HepG2 (cell line): ENCODE measurements around the gene EAF1. TPM values are rescaled to one million over a fixed set of nuclear protein-coding genes. Genes with fewer than 3 reads are reported as not detected.

ENCODE experiments used
- BCLAF1 ChIP-seq: fragments of 450-650 bp; IDR thresholded peaks from 2 replicates; pipeline ENCODE4 v1.6.1; 2017; ENCODE audit warnings: mild to moderate bottlenecking
- KAT8 ChIP-seq: IDR thresholded peaks from 2 replicates; pipeline ENCODE4 v1.6.1; 2016; ENCODE audit warnings: missing genetic modification reagents, missing compliant biosample characterization
- MIER2 ChIP-seq: IDR thresholded peaks from 2 replicates; pipeline ENCODE4 v1.6.1; 2016; ENCODE audit warnings: missing biosample characterization, missing genetic modification reagents
- MIXL1 ChIP-seq: IDR thresholded peaks from 2 replicates; pipeline ENCODE4 v1.6.1; 2016
- MTA1 ChIP-seq: sonication (generic); formaldehyde crosslinking; IDR thresholded peaks from 2 replicates; pipeline ENCODE4 v1.4.0; 2020; ENCODE audit warnings: missing genetic modification reagents, mild to moderate bottlenecking, borderline replicate concordance
- NFATC3 ChIP-seq: sonication (generic); formaldehyde crosslinking; IDR thresholded peaks from 2 replicates; pipeline ENCODE4 v1.5.1; 2020; ENCODE audit warnings: mild to moderate bottlenecking, missing genetic modification reagents
- NR2C2 ChIP-seq: sonication (generic); formaldehyde crosslinking; IDR thresholded peaks from 2 replicates; pipeline ENCODE4 v1.4.0; 2020; ENCODE audit warnings: missing genetic modification reagents, mild to moderate bottlenecking, moderate library complexity, borderline replicate concordance
- PHF20 ChIP-seq: sonication (generic); formaldehyde crosslinking; IDR thresholded peaks from 2 replicates; pipeline ENCODE4 v1.5.0; 2020; ENCODE audit warnings: mild to moderate bottlenecking, missing genetic modification reagents
- RBM22 ChIP-seq: fragments of 200-400 bp; formaldehyde crosslinking; optimal IDR thresholded peaks from 2 replicates; pipeline ENCODE3; 2017; ENCODE audit warnings: mild to moderate bottlenecking, low read length, moderate library complexity
- REST ChIP-seq, 2 experiments: IDR thresholded peaks; 2 replicates each; pipeline ENCODE4 v1.6.1; 2011 to 2012; ENCODE audit warnings: low read length in 2 of 2, borderline replicate concordance in 1 of 2, low read depth in 1 of 2, mild to moderate bottlenecking in 1 of 2, moderate library complexity in 1 of 2
- SNAPC5 ChIP-seq: sonication (generic); formaldehyde crosslinking; IDR thresholded peaks from 2 replicates; pipeline ENCODE4 v1.8.1; 2023; ENCODE audit warnings: mild to moderate bottlenecking, missing genetic modification reagents, borderline replicate concordance
- SPEN ChIP-seq: sonication (generic); formaldehyde crosslinking; IDR thresholded peaks from 2 replicates; pipeline ENCODE4 v1.5.1; 2020; ENCODE audit warnings: low read depth, mild to moderate bottlenecking, missing genetic modification reagents
- ZFP36L2 ChIP-seq: sonication (generic); formaldehyde crosslinking; IDR thresholded peaks from 2 replicates; pipeline ENCODE4 v1.4.0; 2020; ENCODE audit warnings: missing genetic modification reagents
- ZGPAT ChIP-seq: IDR thresholded peaks from 2 replicates; pipeline ENCODE4 v1.6.1; 2016; ENCODE audit warnings: mild to moderate bottlenecking
- ZNF230 ChIP-seq: sonication (generic); formaldehyde crosslinking; IDR thresholded peaks from 2 replicates; pipeline ENCODE4 v1.4.0; 2020; ENCODE audit warnings: mild to moderate bottlenecking, missing genetic modification reagents
- ZNF350 ChIP-seq: sonication (generic); formaldehyde crosslinking; IDR thresholded peaks from 2 replicates; pipeline ENCODE4 v1.4.0; 2020; ENCODE audit warnings: mild to moderate bottlenecking, low read depth, missing genetic modification reagents, borderline replicate concordance
- ZNF615 ChIP-seq: sonication (generic); formaldehyde crosslinking; IDR thresholded peaks from 2 replicates; pipeline ENCODE4 v1.5.0; 2020; ENCODE audit warnings: mild to moderate bottlenecking, missing genetic modification reagents, borderline replicate concordance
- ZNF619 ChIP-seq: sonication (generic); formaldehyde crosslinking; IDR thresholded peaks from 2 replicates; pipeline ENCODE4 v1.4.0; 2020; ENCODE audit warnings: mild to moderate bottlenecking, missing genetic modification reagents
- polyA plus RNA-seq, 8 experiments: library from polyadenylated mRNA; depleted of rRNA in 3 of 8; stranded (reverse) in 7 of 8; unstranded in 1 of 8; fragments of >200 nt; fragmentation: Illumina TruSeq in 4 of 8; extraction: Trizol in 4 of 8; gene quantifications; 2 replicates each; pipeline versions ENCODE4 v1.2.1 to v1.2.3, GENCODE V29; 2011 to 2016; ENCODE audit warnings: low read depth in 4 of 8, missing spikeins in 1 of 8, mixed read lengths in 1 of 8; ENCODE audit not compliant: insufficient read depth in 1 of 8
- total RNA-seq, 5 experiments: library from RNA; depleted of rRNA; stranded (reverse); fragments of >200 nt; fragmentation: Illumina TruSeq; extraction: Trizol; gene quantifications; 2 replicates each; pipeline ENCODE4 v1.2.3, GENCODE V29; 2016; ENCODE audit warnings: low read depth in 1 of 5
- TF ChIP-seq, protein P1 (sequence below): IDR thresholded peaks from 2 replicates; pipeline ENCODE4 v1.6.1; 2018; ENCODE audit warnings: missing genetic modification reagents, mild to moderate bottlenecking, missing compliant biosample characterization

EAF1 gene
- total and polyA plus RNA-seq, 2 of the 13 experiments (the other 11 are each of a cell fraction or from before 2014, with no cell fraction given), result 8.1 to 30.0 TPM

- no peak for TF ChIP-seq REST (IDR thresholded peaks at IDR 0.05; ENCODE audit: borderline replicate concordance in 1 of 2, low read depth in 1 of 2, low read length in 2 of 2)
- TF ChIP-seq MTA1 (CRISPR knock-in tag), result no peak
- TF ChIP-seq PHF20 (CRISPR knock-in tag), result peak; percentile 73
- TF ChIP-seq NFATC3 (CRISPR knock-in tag), result peak; percentile 92; the same call in 1 of the 2 replicates
- 0 out of 2 replicates have a peak, but pooled peaks have one; percentile 30 for TF ChIP-seq ZNF230 (CRISPR knock-in tag)
- peak; percentile 58; the same call in 1 of the 2 replicates for TF ChIP-seq MIXL1 (CRISPR knock-in tag)
- 0 out of 2 replicates have a peak, but pooled peaks have one; percentile 49 for TF ChIP-seq MIER2
- peak; percentile 23; the same call in 1 of the 2 replicates for TF ChIP-seq ZNF350
- TF ChIP-seq, protein P1, sequence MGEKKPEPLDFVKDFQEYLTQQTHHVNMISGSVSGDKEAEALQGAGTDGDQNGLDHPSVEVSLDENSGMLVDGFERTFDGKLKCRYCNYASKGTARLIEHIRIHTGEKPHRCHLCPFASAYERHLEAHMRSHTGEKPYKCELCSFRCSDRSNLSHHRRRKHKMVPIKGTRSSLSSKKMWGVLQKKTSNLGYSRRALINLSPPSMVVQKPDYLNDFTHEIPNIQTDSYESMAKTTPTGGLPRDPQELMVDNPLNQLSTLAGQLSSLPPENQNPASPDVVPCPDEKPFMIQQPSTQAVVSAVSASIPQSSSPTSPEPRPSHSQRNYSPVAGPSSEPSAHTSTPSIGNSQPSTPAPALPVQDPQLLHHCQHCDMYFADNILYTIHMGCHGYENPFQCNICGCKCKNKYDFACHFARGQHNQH (CRISPR knock-in tag), result 0 out of 2 replicates have a peak, but pooled peaks have one; percentile 49
- TF ChIP-seq RBM22, result peak; percentile 99
- peak; percentile 71; the same call in 1 of the 2 replicates for TF ChIP-seq ZGPAT (CRISPR knock-in tag)
- TF ChIP-seq ZNF619 (CRISPR knock-in tag), result no peak
- no peak for TF ChIP-seq ZNF615 (CRISPR knock-in tag)
- TF ChIP-seq ZFP36L2 (CRISPR knock-in tag), result no peak
- TF ChIP-seq BCLAF1, result no peak
- peak; percentile 100 for TF ChIP-seq NR2C2
- peak; percentile 75; the same call in 1 of the 2 replicates for TF ChIP-seq SNAPC5 (CRISPR knock-in tag)
- TF ChIP-seq KAT8 (CRISPR knock-in tag), result peak; percentile 93
- 0 out of 2 replicates have a peak, but pooled peaks have one; percentile 35 for TF ChIP-seq SPEN
Measured at GRCh38 chr3:15377961-15378791, 49.2 kb upstream of the EAF1 start (continued).
